Parathyroid adenoma (tissue), 2 donors: Measurements from ENCODE around the gene AMN.

Source experiments
- H2AFZ ChIP-seq: fragments of 300-600 bp; sonication (generic); one replicate; pipeline ENCODE4 v1.7.0; 2017; ENCODE audit warnings: antibody characterized with exemption, mild to moderate bottlenecking
- H3K27ac ChIP-seq: fragments of 300-600 bp; sonication (generic); one replicate; pipeline ENCODE4 v1.7.0; 2017
- H3K27me3 ChIP-seq: fragments of 300-600 bp; sonication (generic); one replicate; pipeline ENCODE4 v1.7.0; 2017; ENCODE audit warnings: low read length; ENCODE audit not compliant: control insufficient read depth, insufficient read depth
- H3K36me3 ChIP-seq: fragments of 300-600 bp; sonication (generic); one replicate; pipeline ENCODE4 v1.7.0; 2017; ENCODE audit warnings: low read length; ENCODE audit not compliant: control insufficient read depth, insufficient read depth
- H3K4me1 ChIP-seq: fragments of 300-600 bp; sonication (generic); one replicate; pipeline ENCODE4 v1.7.0; 2017; ENCODE audit warnings: control low read depth
- H3K4me2 ChIP-seq: fragments of 300-600 bp; sonication (generic); one replicate; pipeline ENCODE4 v1.7.0; 2017; ENCODE audit warnings: low read length
- H3K4me3 ChIP-seq: fragments of 300-600 bp; sonication (generic); one replicate; pipeline ENCODE4 v1.7.0; 2017; ENCODE audit warnings: low read depth, low read length
- H3K79me2 ChIP-seq: fragments of 300-600 bp; sonication (generic); one replicate; pipeline ENCODE4 v1.7.0; 2017; ENCODE audit warnings: control low read depth
- H3K9ac ChIP-seq: fragments of 300-600 bp; sonication (generic); one replicate; pipeline ENCODE4 v1.7.0; 2017; ENCODE audit warnings: mild to moderate bottlenecking
- H3K9me3 ChIP-seq: fragments of 300-600 bp; sonication (generic); one replicate; pipeline ENCODE4 v1.7.0; 2017; ENCODE audit warnings: low read length; ENCODE audit not compliant: control insufficient read depth
- CTCF ChIP-seq: fragments of 300-600 bp; sonication (generic); IDR thresholded peaks from one replicate; pipeline ENCODE4 v1.7.0; 2017; ENCODE audit warnings: antibody characterized with exemption, mild to moderate bottlenecking
- donor health status: primary hyperparathyroidism.

AMN gene

GRCh38 chr14:102898298-102898697 lies 24.2 kb upstream of the AMN start:
- Histone ChIP-seq H3K36me3 (no peaks in the 10 kb centered on the region), H2AFZ (no peak overlapping the region), H3K4me2 (no peak overlapping the region), H3K9ac (no peak overlapping the region), H3K27ac (no peak overlapping the region), H3K4me3 (no peak overlapping the region), H3K9me3 (no peaks in the 10 kb centered on the region), H3K27me3 (no peaks in the 10 kb centered on the region), H3K4me1 (no peaks in the 10 kb centered on the region), H3K79me2 (no peaks in the 10 kb centered on the region)
- no peak for TF ChIP-seq CTCF

- H3K36me3 ChIP-seq: no peaks in the 10 kb centered on the region
- H3K4me2 ChIP-seq: no peak overlapping the region
- H3K4me1 ChIP-seq: no peaks in the 10 kb centered on the region
- no peak overlapping the region for H3K9ac ChIP-seq
- H3K79me2 ChIP-seq: no peaks in the 10 kb centered on the region
- H2AFZ ChIP-seq: no peak overlapping the region
- H3K27ac ChIP-seq: no peak overlapping the region
- H3K9me3 ChIP-seq: no peaks in the 10 kb centered on the region
- no peak for TF ChIP-seq CTCF
- no peaks in the 10 kb centered on the region for H3K27me3 ChIP-seq
- H3K4me3 ChIP-seq: no peak overlapping the region
Measured at GRCh38 chr14:102898776-102899515, 23.5 kb upstream of the AMN start.

GRCh38 chr14:102899516-102899900 lies 23.0 kb upstream of the AMN start:
- Histone ChIP-seq H3K4me2 (no peak overlapping the region), H3K4me3 (no peak overlapping the region), H3K9me3 (no peaks in the 10 kb centered on the region), H3K4me1 (no peaks in the 10 kb centered on the region), H3K27ac (no peak overlapping the region), H3K27me3 (no peaks in the 10 kb centered on the region), H3K79me2 (no peaks in the 10 kb centered on the region), H3K9ac (no peak overlapping the region), H3K36me3 (no peaks in the 10 kb centered on the region), H2AFZ (no peak overlapping the region)
- no peak for TF ChIP-seq CTCF

- no peak for TF ChIP-seq CTCF
- no peaks in the 10 kb centered on the region for H3K4me1 ChIP-seq
Measured at GRCh38 chr14:102900631-102901571, 21.6 kb upstream of the AMN start.

More at GRCh38 chr14:102900631-102901571, 21.6 kb upstream of the AMN start:
- Histone ChIP-seq H3K27me3 (no peaks in the 10 kb centered on the region), H3K36me3 (no peaks in the 10 kb centered on the region), H3K9me3 (no peaks in the 10 kb centered on the region), H2AFZ (no peak overlapping the region), H3K4me2 (no peak overlapping the region), H3K27ac (no peak overlapping the region), H3K4me3 (no peak overlapping the region), H3K9ac (no peak overlapping the region), H3K79me2 (no peaks in the 10 kb centered on the region)
